ENCODE results near the gene TMEM108.

Gene TMEM108

DNA sequence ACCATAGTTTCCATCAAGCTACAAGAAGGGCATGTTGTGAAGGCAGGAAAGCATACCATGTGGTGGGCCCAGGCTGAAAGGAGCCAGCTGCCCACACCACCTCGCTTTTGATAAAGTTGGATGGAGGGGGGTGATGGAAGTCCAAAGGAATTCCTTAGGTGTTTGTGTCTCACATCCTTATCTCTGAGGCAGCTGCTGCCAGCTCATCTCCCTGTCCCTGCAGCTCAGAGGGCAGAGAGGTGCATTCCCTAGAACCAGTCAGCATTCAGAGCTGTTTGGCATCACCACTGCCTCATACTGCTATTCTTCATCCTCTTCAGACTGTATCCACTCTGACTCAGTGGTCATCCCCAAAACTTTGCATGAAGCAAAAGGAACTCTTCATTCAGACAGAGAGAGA, 220.2 kb downstream of the TMEM108 start:
- Histone ChIP-seq H3K36me3 (ENCODE audit: control insufficient read depth, insufficient read depth, low read length) (no peaks in the 10 kb centered on the region), H3K27me3 (ENCODE audit: control insufficient read depth, insufficient read depth, low read length) (no peaks in the 10 kb centered on the region), H3K9ac (ENCODE audit: low read depth, low read length) (no peak overlapping the region), H3K4me3 (ENCODE audit: low read depth, low read length) (no peak overlapping the region), H3K4me1 (ENCODE audit: control insufficient read depth, insufficient read depth, low read length) (no peaks in the 10 kb centered on the region), H3K27ac (ENCODE audit: low read depth, low read length) (no peak overlapping the region), H3K9me3 (ENCODE audit: control insufficient read depth, insufficient read depth, low read length) (no peaks in the 10 kb centered on the region)

DNA sequence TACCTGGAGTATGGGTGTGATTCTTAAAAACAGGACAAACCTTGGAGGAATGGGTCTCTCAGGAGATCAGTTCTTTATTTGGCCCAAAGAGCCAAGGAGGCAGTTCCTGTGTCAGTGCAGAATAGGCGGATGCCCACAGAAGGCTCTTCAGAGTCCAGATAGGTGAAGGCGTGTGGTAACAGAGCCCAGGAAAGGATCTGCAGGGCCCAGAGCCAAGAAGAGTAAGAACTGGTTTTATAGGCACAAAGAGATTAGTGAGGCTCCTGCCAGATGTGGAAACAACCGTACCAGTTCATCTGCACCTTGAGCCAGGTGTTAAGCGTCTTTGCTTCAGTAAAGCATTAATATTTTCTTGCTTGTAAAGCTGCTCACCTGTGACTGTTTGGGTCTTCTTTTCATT, 221.6 kb downstream of the TMEM108 start:
- H3K27me3 ChIP-seq (ENCODE audit: control insufficient read depth, insufficient read depth, low read length), result no peaks in the 10 kb centered on the region
- no peaks in the 10 kb centered on the region for H3K36me3 ChIP-seq (ENCODE audit: control insufficient read depth, insufficient read depth, low read length)

GRCh38 chr3:133262333-133262732, 224.1 kb downstream of the TMEM108 start:
- no peaks in the 10 kb centered on the region for H3K9me3 ChIP-seq (ENCODE audit: control insufficient read depth, insufficient read depth, low read length)
- no peaks in the 10 kb centered on the region for H3K4me1 ChIP-seq (ENCODE audit: control insufficient read depth, insufficient read depth, low read length)
- no peak overlapping the region for H3K27ac ChIP-seq (ENCODE audit: low read depth, low read length)
- no peak overlapping the region for H3K4me3 ChIP-seq (ENCODE audit: low read depth, low read length)
- H3K36me3 ChIP-seq (ENCODE audit: control insufficient read depth, insufficient read depth, low read length), result no peaks in the 10 kb centered on the region
- H3K27me3 ChIP-seq (ENCODE audit: control insufficient read depth, insufficient read depth, low read length), result no peaks in the 10 kb centered on the region
- H3K9ac ChIP-seq (ENCODE audit: low read depth, low read length), result no peak overlapping the region

More for the DNA sequence above, 221.6 kb downstream of the TMEM108 start:
- no peak overlapping the region for H3K4me3 ChIP-seq (ENCODE audit: low read depth, low read length)
- H3K27ac ChIP-seq (ENCODE audit: low read depth, low read length), result no peak overlapping the region
- no peak overlapping the region for H3K9ac ChIP-seq (ENCODE audit: low read depth, low read length)
- no peaks in the 10 kb centered on the region for H3K4me1 ChIP-seq (ENCODE audit: control insufficient read depth, insufficient read depth, low read length)
- H3K9me3 ChIP-seq (ENCODE audit: control insufficient read depth, insufficient read depth, low read length), result no peaks in the 10 kb centered on the region

- H3K9ac ChIP-seq (ENCODE audit: low read depth, low read length), result no peak overlapping the region
- no peak overlapping the region for H3K4me3 ChIP-seq (ENCODE audit: low read depth, low read length)
- H3K9me3 ChIP-seq (ENCODE audit: control insufficient read depth, insufficient read depth, low read length), result no peaks in the 10 kb centered on the region
- H3K27me3 ChIP-seq (ENCODE audit: control insufficient read depth, insufficient read depth, low read length), result no peaks in the 10 kb centered on the region
- H3K4me1 ChIP-seq (ENCODE audit: control insufficient read depth, insufficient read depth, low read length), result no peaks in the 10 kb centered on the region
- no peaks in the 10 kb centered on the region for H3K36me3 ChIP-seq (ENCODE audit: control insufficient read depth, insufficient read depth, low read length)
- H3K27ac ChIP-seq (ENCODE audit: low read depth, low read length), result no peak overlapping the region
Observed at GRCh38 chr3:133264920-133265319, 226.7 kb downstream of the TMEM108 start.

GRCh38 chr3:133268726-133269134, 230.5 kb downstream of the TMEM108 start:
- Histone ChIP-seq H3K4me3 (ENCODE audit: low read depth, low read length) (no peak overlapping the region), H3K27me3 (ENCODE audit: control insufficient read depth, insufficient read depth, low read length) (no peaks in the 10 kb centered on the region), H3K4me1 (ENCODE audit: control insufficient read depth, insufficient read depth, low read length) (peaks cover 7% of the 10 kb centered on the region), H3K36me3 (ENCODE audit: control insufficient read depth, insufficient read depth, low read length) (no peaks in the 10 kb centered on the region), H3K27ac (ENCODE audit: low read depth, low read length) (no peak overlapping the region), H3K9ac (ENCODE audit: low read depth, low read length) (no peak overlapping the region), H3K9me3 (ENCODE audit: control insufficient read depth, insufficient read depth, low read length) (no peaks in the 10 kb centered on the region)

GRCh38 chr3:133269393-133269792, 231.2 kb downstream of the TMEM108 start:
- Histone ChIP-seq H3K9me3 (ENCODE audit: control insufficient read depth, insufficient read depth, low read length) (no peaks in the 10 kb centered on the region), H3K27ac (ENCODE audit: low read depth, low read length) (no peak overlapping the region), H3K9ac (ENCODE audit: low read depth, low read length) (no peak overlapping the region), H3K36me3 (ENCODE audit: control insufficient read depth, insufficient read depth, low read length) (no peaks in the 10 kb centered on the region), H3K4me3 (ENCODE audit: low read depth, low read length) (no peak overlapping the region), H3K4me1 (ENCODE audit: control insufficient read depth, insufficient read depth, low read length) (peaks cover 7% of the 10 kb centered on the region), H3K27me3 (ENCODE audit: control insufficient read depth, insufficient read depth, low read length) (no peaks in the 10 kb centered on the region)

- Histone ChIP-seq H3K4me3 (ENCODE audit: low read depth, low read length) (no peak overlapping the region), H3K36me3 (ENCODE audit: control insufficient read depth, insufficient read depth, low read length) (no peaks in the 10 kb centered on the region), H3K27me3 (ENCODE audit: control insufficient read depth, insufficient read depth, low read length) (no peaks in the 10 kb centered on the region), H3K9ac (ENCODE audit: low read depth, low read length) (no peak overlapping the region), H3K27ac (ENCODE audit: low read depth, low read length) (no peak overlapping the region), H3K4me1 (ENCODE audit: control insufficient read depth, insufficient read depth, low read length) (peaks cover 7% of the 10 kb centered on the region), H3K9me3 (ENCODE audit: control insufficient read depth, insufficient read depth, low read length) (no peaks in the 10 kb centered on the region)
Observed at GRCh38 chr3:133270631-133271030, 232.4 kb downstream of the TMEM108 start.

DNA sequence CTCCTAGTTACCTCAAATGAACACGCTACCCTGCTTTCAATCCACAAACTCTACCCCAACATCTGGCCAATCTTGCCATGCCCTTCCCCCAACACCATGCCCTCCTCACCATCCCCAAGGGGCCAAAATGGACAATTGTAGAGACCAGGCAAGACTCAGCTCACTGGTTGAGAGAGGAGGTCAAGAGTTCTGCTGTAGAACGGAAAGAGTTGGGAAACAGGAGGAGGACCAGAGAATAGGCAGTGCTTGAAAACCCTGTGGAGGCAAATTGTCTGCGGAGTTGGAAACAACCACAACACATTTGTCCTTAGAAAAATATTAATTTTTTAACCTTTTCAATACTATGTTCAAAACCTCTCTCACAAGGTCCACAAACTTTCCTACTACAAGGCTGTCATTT, 232.9 kb downstream of the TMEM108 start:
- H3K27me3 ChIP-seq (ENCODE audit: control insufficient read depth, insufficient read depth, low read length), result no peaks in the 10 kb centered on the region
- H3K27ac ChIP-seq (ENCODE audit: low read depth, low read length), result no peak overlapping the region
- H3K4me3 ChIP-seq (ENCODE audit: low read depth, low read length), result no peak overlapping the region
- no peak overlapping the region for H3K9ac ChIP-seq (ENCODE audit: low read depth, low read length)
- H3K4me1 ChIP-seq (ENCODE audit: control insufficient read depth, insufficient read depth, low read length), result peaks cover 7% of the 10 kb centered on the region
- H3K36me3 ChIP-seq (ENCODE audit: control insufficient read depth, insufficient read depth, low read length), result no peaks in the 10 kb centered on the region
- H3K9me3 ChIP-seq (ENCODE audit: control insufficient read depth, insufficient read depth, low read length), result no peaks in the 10 kb centered on the region

DNA sequence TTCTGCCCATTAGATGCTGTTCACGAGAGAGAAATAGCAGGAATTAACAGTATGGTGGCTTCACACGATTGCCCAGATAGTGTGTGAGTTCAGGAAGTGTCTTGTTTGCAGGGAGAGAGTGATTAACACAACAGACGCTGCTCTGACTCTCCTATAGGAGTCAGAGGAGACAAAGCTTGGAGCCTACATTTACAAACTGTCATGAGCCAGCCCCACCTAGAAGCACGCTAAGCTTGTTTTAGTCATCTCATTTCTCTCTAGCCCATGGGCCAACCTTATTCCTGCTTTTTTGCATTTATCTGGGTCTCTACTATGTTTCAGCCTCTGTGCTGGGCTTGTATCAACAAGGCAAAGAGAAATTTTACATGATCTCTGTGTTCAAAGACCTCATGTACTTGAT, 233.3 kb downstream of the TMEM108 start:
- Histone ChIP-seq H3K4me1 (ENCODE audit: control insufficient read depth, insufficient read depth, low read length) (peaks cover 11% of the 10 kb centered on the region), H3K9ac (ENCODE audit: low read depth, low read length) (no peak overlapping the region), H3K27ac (ENCODE audit: low read depth, low read length) (no peak overlapping the region), H3K27me3 (ENCODE audit: control insufficient read depth, insufficient read depth, low read length) (no peaks in the 10 kb centered on the region), H3K9me3 (ENCODE audit: control insufficient read depth, insufficient read depth, low read length) (no peaks in the 10 kb centered on the region), H3K4me3 (ENCODE audit: low read depth, low read length) (no peak overlapping the region), H3K36me3 (ENCODE audit: control insufficient read depth, insufficient read depth, low read length) (no peaks in the 10 kb centered on the region)

- H3K4me3 ChIP-seq (ENCODE audit: low read depth, low read length), result no peak overlapping the region
- H3K36me3 ChIP-seq (ENCODE audit: control insufficient read depth, insufficient read depth, low read length), result no peaks in the 10 kb centered on the region
- H3K9ac ChIP-seq (ENCODE audit: low read depth, low read length), result no peak overlapping the region
- H3K27ac ChIP-seq (ENCODE audit: low read depth, low read length), result no peak overlapping the region
- no peaks in the 10 kb centered on the region for H3K27me3 ChIP-seq (ENCODE audit: control insufficient read depth, insufficient read depth, low read length)
- peaks cover 14% of the 10 kb centered on the region for H3K4me1 ChIP-seq (ENCODE audit: control insufficient read depth, insufficient read depth, low read length)
- no peaks in the 10 kb centered on the region for H3K9me3 ChIP-seq (ENCODE audit: control insufficient read depth, insufficient read depth, low read length)
Observed at GRCh38 chr3:133273346-133273745, 235.2 kb downstream of the TMEM108 start.

GRCh38 chr3:133274477-133274876, 236.3 kb downstream of the TMEM108 start:
- no peaks in the 10 kb centered on the region for H3K27me3 ChIP-seq (ENCODE audit: control insufficient read depth, insufficient read depth, low read length)
- H3K4me3 ChIP-seq (ENCODE audit: low read depth, low read length), result no peak overlapping the region
- H3K27ac ChIP-seq (ENCODE audit: low read depth, low read length), result no peak overlapping the region
- peaks cover 14% of the 10 kb centered on the region for H3K4me1 ChIP-seq (ENCODE audit: control insufficient read depth, insufficient read depth, low read length)
- no peaks in the 10 kb centered on the region for H3K9me3 ChIP-seq (ENCODE audit: control insufficient read depth, insufficient read depth, low read length)
- no peak overlapping the region for H3K9ac ChIP-seq (ENCODE audit: low read depth, low read length)
- H3K36me3 ChIP-seq (ENCODE audit: control insufficient read depth, insufficient read depth, low read length), result no peaks in the 10 kb centered on the region

GRCh38 chr3:133276594-133276993, 238.4 kb downstream of the TMEM108 start:
- Histone ChIP-seq H3K36me3 (ENCODE audit: control insufficient read depth, insufficient read depth, low read length) (no peaks in the 10 kb centered on the region), H3K9ac (ENCODE audit: low read depth, low read length) (no peak overlapping the region)

More at GRCh38 chr3:133276594-133276993, 238.4 kb downstream of the TMEM108 start:
- Histone ChIP-seq H3K4me3 (ENCODE audit: low read depth, low read length) (no peak overlapping the region), H3K27me3 (ENCODE audit: control insufficient read depth, insufficient read depth, low read length) (no peaks in the 10 kb centered on the region), H3K4me1 (ENCODE audit: control insufficient read depth, insufficient read depth, low read length) (peaks cover 10% of the 10 kb centered on the region), H3K27ac (ENCODE audit: low read depth, low read length) (no peak overlapping the region), H3K9me3 (ENCODE audit: control insufficient read depth, insufficient read depth, low read length) (no peaks in the 10 kb centered on the region)
